ENCODE measurements around the gene DR1.
"Not testable (repeated sequence)": the region's sequence is repeated elsewhere in the genome, so short reads cannot be mapped to it uniquely, and the experiment has no call there.

Gene DR1

DNA sequence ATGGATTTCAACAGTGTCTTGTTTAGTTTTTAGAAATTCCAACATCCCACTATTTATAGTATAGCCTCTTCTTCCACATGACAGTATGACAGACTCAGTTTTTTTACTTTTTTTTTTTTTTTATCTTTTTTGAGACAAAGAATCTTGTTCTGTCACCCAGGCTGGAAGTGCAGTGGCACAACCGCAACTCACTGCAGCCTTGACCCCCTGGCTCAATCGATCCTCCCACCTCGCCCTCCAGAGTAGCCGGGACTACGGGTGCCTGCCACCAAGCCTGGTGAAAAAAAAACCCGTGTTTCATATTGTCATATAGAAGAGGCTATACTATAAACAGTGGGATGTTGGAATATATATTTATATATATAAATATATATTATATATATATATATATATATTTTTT, 1.2 kb upstream of the DR1 start:
- no peak for DNase-seq

DNA sequence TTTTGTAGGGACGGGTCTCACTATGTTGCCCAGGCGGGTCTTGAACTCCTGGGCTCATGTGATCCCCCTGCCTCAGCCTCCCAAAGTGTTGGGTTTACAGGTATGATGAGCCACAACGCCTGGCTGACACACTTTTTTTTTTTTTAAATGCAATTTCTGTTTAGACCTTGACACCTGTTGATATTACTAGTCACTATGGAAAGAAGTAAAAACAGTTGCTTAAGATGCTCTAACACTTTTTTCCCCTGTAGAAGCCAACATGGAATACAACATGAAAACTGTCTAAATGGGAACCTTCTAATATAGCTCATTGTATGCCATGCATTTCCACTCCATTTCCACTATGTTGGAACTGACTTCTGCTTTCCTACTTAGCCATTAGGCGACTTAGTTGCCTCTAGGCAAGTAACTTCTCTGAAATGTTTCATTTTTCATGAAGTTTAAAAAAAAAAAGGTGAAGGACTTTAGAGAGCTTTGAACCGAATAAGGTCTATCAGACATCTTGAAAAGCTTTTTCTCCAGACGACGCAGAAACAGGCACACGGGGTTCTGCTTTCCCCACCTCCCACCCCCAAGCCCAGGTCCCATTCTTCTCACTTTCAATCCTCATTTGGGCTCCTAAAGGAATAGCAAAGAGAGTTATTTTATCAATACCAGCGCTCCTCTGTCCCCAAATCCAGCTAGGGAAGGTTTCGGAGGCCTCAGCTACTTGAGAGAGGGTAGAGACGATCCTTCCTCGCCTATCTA, 648 bp upstream of the DR1 start:
- no peak for DNase-seq

DNA sequence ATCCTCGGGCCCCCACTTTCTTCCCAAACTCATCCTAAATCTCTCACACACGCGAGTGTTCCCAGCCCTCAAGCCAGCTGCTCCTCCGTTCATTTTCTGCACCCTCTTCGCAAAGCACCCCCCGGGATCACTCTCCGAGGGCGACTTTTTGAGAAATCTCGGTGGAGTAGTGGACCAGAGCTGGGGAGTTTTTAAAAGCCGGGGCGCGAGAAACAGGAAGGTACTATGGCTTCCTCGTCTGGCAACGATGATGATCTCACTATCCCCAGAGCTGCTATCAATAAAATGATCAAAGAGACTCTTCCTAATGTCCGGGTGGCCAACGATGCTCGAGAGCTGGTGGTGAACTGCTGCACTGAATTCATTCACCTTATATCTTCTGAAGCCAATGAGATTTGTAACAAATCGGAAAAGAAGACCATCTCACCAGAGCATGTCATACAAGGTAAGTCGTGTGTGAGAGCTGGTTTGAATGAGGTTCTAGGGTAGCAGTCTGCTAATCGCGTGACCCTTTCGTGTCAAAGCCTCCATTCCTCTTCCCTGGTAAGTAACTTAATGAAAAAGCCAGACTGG, 800 bp downstream of the DR1 start:
- DNase-seq, result no peak

DNA sequence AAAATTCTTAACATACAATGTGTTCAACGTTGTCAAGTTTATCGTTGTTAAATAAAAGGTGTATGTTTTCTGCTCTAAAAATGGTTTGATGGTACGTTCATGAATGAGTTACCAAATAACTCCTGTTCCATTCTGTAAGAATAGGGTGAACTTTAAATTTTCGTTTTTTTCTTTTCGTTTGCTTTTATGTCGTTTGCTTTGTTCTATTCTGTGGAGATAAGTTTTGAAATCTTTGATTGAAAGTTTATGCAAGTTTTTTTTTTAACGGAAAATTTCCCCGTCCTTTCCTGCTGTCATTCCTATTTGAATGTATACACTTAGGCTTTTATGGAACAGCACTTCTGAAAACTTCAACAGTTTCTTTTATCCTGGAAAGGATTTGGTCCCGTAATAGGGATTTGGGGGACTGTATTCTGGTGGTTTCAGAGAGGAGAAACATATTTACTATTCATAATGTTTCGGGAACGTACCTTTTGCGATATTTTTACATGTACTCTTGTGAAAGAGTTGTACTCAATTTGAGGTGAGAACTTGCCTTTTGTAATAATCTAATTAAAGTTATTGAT, 1.7 kb downstream of the DR1 start:
- no peak for DNase-seq

DNA sequence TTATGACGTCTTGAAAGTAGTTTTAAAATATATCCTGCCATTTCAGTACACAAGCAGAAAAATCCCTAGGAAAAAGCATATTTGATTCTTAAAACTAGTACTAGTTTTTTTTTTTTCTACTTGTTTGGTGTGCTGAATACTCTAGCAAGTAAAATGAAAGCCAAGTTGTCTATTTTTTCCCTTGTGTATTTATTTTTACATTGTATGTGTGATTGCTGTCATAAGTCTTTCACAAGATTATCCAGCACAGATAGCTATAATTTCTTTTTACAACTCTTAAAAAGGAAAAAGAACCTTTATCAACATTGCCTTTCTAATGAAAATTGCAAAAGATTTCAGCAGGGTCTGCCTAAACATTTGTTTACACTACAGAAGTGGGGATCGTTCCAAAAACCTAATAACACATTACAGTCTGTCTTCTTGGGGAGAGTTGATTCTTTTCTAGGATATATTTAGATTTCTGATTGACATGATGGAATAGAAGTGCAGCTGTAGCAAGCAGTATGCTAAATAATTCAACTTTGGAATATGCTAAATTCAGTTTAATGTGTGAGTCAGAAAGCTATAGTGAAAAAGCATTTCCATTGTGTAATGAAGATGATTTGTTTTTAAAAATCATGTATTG, 2.5 kb downstream of the DR1 start:
- DNase-seq, result no peak

DNA sequence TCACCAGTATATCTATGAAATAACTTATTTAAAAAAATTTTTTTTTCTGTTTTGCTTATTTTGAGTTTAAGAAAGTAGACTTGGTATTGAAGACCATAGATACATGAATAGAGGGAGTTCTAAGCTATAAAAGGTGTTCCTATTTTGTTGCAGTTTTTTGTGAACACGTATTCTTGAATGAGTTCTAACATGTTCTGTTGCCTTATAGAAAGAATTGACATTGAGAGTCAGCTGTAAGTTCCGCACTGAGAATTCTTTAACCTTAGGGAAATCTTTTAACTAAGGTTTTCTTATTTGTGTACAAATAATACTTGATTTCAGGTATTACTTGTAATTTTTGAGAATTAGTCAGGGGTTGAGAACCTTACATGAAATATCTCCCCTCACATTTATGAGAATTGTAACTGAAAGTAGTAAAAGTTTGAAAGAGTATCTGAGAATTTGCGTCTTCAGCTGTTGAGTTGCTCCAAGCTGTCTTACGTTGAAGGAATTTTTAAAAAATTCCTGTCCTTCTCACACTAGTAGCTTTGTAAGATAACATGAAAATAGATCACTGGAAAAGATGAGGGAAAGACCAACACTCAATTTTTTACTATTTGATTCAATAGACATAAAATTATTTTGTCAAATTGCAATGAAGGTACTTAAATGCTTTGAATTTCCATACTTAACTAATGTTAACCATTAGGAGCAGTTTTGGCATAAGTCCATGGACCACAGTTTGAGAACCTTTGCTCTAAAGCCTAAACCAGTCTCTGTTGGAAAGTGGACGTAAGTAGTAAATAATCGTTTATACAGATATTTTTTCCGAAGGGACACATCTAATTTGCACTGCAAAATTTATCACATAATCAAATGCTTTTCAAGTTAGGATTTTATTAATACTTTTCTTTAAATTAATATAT, 3.8 kb downstream of the DR1 start:
- DNase-seq, result no peak

DNA sequence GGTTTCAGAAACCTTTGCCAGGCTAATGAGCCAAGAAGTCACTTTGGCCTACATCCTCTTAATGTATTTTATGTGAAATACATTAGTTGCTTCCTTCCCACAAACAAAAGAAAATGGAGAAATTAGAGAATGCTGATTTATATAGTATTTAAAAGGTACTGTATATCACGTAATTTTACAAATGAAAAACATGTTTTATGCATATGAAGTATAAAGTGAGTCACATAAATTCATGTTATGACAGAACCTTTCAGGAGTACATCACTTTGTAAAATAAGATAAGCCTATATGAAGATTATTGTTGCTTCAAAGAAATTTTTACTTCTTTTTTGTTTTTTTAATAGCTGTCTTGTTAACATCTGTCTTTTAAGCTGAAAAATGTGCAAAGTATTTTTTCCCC, 4.6 kb downstream of the DR1 start:
- DNase-seq, result no peak

DNA sequence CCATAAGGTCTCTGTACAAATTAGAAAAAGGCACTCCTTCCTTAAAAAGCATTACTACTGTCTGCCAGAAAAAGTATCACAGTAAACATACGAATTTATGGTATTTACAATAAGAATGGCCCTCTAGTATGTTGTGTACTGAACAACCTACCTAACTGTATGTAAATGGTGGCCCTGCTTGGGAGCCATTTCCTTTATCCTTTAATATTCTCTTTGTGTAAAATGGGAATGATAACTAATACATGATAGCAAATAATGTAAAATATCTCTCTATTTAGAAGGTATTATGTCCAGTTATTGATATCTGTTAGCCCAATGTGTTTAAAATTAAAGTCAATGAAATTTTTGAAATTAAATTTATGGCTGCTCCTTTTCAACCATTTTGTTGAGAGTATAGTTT, 5.2 kb downstream of the DR1 start:
- no peak for DNase-seq

DNA sequence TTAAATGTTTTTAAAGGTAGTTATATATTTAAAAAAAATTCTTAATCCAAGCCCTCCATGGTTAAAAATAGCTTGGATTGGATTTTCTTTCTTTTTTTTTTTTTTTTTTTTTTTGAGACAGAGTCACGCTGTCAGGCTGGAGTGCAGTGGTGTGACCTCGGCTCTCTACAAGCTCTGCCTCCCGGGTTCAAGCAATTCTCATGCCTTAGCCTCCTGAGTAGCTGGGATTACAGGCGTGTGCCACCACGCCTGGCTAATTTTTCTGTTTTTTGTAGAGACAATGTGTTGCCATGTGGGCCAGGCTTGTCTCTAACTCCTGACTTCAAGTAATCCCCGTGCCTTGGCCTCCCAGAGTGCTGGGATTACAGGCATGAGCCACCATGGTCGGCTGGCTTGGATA, 5.6 kb downstream of the DR1 start:
- DNase-seq, result not testable (repeated sequence)

DNA sequence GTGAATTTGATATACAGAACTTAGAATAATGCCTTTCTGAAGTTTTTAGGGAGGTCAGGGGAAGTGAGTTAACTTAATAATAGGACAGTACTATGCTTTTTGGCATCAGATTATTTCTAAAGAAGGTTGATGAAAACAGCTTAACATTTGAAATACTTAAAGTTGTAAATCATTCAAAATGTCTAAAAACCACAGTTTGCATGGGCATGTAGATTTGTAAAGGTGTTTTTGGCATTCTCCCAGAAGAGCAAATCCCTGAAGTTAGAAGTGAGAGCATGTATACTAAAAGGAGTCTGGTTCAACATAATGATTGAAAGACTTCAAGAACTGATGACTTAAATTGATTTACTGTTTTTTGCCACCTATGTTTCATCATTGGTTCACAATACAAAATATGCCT, 6.7 kb downstream of the DR1 start:
- DNase-seq, result no peak

DNA sequence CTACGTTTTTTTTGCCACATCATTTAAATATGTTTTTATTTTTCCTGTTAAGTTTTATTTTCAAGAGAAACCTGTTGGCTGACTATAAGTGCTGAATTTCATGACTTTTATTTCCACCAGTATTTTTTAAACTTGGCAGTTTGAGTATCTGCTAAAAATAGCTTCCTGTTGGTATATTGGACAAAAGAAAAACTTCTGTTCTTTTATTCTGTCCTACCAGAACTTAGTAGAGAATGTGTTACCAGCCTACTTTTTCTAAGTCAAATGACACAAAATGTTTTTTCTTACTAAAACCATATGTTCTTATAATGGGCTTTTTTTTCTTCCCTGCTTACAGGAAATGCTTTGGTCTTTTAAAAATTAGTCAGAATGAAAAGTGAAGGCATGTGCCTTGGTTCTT, 7.6 kb downstream of the DR1 start:
- no peak for DNase-seq

DNA sequence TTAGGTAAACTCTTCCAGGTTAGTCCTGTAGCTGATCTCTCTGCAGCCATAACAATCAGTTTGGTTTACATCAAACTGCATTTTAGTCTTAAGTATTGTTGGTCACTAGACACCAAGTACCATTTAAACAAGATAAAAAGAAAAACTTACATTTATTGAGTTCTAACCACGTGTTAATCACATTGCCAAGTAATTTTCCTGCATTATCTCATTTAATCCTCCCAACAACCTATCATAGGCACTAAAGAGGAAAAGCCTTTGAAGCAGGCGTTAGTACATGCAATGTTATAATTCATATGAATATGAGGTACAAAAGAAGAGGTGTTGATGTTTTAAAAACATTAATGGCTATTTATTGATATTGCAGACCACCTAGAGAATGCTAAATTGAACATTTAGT, 9.0 kb downstream of the DR1 start:
- no peak for DNase-seq

DNA sequence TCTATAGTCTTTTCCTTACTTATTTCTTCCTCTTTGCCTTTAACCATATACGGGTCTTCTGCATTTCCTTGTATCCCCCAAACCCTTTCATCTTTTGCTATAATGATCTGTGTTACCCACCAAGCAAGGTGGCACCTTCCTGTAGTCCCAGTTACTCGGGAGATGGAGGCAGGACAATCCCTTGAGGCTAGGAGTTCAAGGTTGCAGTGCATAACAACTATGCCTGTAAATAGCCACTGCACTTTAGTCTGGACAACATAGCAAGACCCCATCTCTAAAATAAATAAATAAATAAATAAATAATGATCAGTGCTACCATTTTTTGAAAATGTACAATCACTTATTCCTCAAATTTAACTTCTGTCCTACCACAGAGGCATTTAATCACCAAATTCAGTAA, 11.5 kb downstream of the DR1 start:
- DNase-seq, result no peak

DNA sequence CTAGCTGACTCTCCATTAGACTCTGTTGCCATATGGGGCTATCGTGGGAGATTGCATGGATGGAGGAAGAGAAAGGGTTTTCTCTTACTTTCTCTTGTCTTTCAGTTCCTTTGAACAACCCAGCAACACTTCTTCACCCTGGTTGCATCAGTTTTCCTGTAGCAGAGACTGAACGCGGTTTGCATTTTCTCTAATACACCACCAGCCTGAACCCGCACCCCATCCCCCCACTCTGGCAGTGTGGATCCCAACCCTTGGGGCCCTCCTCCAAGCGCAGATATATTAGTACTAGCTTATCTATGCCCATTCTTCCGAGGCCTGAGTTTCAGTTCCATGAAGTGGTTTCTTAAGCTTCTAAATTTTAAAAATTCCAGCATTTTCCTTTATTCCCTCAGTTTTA, 12.6 kb downstream of the DR1 start:
- no peak for DNase-seq

DNA sequence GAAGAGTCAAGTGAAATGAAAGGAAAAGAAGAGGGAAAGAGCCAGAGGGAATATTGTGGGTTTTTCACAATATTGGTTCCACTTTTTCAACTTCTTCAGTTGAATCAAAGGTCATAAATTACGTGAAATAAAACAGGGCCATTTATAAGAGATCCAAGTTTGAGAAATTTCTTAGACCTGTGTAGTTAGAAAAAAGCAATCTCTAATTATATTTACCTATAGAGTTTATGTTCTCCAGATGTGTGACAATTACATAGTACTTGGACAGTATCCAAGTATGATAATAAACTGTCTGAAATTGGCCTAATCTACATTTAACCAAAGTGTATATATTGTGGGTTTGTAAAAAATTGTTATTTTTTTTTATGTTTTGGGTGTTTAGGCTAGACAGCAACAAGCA, 14.4 kb downstream of the DR1 start:
- no peak for DNase-seq

DNA sequence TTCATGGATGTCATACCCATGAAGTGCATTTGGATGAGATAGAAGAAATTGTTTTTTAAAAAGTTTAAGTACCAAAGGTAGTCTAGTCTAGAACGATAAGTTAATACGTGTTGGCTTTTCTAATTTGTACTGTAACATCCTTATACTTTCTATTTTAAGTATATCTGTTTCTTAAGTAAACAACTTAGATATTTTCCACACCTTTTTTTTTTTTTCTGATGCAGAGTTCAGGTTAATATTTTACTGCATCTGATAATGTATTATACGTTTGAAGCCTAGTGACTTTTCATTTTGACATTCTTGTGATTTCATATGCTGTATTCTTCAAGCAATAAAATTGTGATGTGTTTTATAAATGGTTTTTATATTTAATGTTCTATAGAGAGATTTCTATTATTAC, 16.5 kb downstream of the DR1 start:
- no peak for DNase-seq

DNA sequence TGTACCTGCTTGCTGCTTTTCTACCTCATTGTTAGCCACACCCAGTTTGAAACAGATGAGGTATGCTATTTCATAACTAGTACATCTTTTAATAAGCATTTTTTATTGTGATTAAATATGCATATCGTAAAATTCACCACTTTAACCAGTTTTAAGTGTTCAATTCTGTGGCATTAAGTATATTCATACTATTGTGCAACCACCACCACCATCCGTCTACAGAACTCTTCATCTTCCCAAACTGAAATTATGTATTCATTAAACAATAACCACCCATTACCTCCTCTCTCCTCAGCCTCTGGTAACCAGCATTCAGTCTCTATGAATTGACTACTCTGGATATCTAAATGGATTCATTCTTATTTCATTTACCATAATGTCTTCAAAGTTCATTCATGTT, 20.1 kb downstream of the DR1 start:
- DNase-seq, result no peak

DNA sequence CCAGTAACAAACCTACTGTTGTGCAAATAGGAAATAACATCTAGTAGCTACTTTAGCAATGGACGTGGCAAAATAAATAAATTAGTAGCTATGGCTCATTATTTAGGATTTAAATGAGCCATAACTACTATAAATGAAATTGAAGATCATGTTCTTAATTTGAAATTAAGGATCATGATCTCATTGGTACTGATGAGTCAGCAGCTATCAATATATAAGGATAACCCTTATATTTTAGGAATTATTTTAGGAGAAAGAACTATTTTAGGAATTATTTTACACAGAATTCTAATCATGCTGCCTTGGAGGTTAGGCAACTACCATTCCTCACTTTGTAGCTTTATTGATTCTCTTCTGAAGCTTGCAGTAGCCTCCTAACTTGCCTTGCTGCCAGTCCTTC, 24.0 kb downstream of the DR1 start:
- no peak for DNase-seq

DNA sequence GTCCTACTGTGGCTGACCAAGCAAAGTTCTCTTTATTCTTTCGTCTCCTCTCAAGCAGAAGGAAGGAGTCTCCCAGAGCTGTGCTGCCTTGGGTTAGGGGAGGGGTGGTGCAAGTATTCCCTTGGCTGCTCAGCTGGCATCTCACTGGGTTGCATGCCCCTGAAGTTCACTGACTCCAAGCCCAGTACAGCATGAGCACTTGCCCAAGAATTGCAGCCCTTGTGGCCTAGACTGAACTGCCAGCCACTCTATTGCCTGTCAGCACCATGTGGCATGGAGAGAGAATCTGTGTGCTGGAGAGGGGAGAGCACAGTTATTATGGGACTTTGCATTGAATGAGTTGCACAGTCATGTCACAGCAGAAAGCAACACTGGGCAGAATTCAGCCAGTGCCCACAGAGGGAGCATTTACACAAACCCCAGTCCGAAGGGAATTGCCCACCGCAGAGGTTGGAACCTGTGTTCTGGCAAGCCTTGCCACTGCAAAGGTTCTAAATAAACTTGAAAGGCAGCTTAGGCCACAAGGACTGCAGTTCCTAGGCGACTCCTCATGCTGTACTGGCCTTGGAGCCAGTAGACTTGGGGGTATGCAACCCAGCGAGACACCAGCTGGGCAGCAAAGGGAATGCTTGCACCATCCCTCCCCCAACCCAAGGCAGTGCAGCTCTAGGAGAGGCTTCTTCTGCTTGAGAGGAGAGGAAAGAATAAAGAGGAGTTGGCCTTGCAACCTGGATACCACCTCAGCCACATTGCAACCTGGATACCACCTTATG, 28.8 kb downstream of the DR1 start:
- no peak for DNase-seq

DNA sequence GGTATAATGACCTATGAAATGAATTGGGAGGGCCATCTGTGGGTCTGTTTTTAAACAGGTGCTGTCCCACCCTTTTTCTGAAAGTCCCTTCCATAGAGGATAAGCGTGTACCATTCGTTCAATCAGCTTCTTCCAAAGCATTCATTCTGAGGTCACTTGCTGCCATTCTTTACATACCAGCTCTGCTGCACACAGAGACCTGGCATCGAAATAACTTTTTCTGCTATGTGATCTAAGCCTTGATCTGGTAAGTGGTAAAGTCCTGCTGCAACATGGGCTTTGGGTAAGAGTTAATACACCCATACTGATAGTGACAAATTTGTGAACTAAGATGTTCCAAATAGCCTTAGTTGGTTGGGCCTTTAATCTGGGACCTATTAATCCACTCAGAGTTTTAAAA, 38.9 kb downstream of the DR1 start:
- no peak for DNase-seq

DNA sequence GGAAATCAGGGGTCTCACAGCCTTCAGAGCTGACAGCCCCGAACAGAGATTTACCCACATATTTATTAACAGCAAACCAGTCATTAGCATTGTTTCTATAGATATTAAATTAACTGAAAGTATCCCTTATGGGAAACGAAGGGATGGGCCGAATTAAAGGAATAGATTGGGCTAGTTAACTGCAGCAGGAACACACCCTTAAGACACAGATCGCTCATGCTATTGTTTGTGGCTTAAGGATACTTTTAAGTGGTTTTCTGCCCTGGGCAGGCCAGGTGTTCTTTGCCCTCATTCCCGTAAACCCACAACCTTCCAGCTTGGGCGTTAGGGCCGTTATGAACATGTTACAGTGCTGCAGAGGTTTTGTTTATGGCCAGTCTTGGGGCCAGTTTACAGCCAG, 40.6 kb downstream of the DR1 start:
- DNase-seq, result not testable (repeated sequence)

DNA sequence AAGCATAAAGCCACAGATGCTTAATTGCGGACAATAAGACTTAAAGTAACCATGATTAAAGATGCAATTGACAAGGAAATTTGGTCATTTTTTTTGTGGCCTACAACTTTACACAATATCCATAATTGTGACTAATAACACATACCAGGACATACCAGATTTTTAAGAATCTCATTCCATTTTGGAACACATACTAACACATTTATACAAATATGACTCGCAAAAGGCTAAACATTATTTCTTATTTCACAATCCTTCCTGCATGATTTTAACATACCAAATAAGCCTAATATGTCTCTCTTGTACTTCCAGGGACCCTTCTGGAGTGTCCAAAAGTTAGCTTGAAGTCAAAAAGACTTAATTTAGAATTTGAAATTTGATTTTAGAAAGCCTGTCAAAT, 48.8 kb downstream of the DR1 start:
- DNase-seq, result no peak

All from activated gamma-delta T cell (primary cell).